GM19240 (cell line): ENCODE results near the gene GGT5.
"Not testable (repeated sequence)": the region's sequence is repeated elsewhere in the genome, so short reads cannot be mapped to it uniquely, and the experiment has no call there.

ENCODE experiments used
- DNase-seq: peaks from one replicate; pipeline ENCODE4 v3.0.0; 2011; ENCODE audit warnings: low spot score; ENCODE audit not compliant: insufficient read length

GGT5 gene

DNA sequence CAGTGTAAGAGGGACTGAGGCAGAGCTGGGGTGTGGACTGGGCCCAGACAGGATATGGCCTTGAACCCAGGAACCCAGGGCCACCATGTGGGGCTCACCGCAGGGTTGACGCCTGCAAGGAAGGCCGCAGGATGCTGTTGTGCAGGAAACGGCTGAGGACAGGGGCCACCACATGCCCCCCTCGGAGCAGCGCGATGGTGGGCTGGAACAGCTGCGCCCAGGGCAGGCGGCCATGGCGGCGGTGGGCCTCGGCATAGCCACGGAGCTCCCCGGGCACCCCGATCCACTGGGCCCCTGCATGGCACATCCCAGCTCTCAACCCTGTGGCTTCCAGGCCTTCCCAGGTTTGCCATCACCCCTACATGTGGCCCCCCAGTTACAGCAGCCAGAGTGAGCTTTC, 12.2 kb downstream of the GGT5 start:
- DNase-seq = no peak

GRCh38 chr22:24232124-24232523, 12.8 kb downstream of the GGT5 start:
- no peak for DNase-seq

DNA sequence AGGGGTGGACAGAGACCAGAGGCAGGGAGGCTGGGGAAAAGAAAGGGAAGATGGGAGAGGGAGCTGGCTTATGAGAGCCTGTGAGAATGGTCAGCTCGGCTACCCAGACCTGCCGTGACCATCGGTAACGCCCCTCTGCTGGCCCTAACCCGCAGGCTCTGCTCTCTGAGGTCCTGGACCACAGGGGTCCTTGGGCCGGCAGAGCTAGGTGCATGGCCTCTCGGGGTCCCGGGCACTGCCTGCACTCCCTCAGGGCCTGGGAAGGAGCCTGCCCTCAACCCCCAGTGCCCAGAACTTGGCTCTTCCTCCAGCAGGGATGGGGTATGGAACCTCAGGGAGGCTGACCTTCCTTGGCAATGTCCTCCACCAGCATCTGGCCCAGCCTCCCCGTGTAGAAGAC, 13.2 kb downstream of the GGT5 start:
- DNase-seq = no peak

- DNase-seq = peak; percentile 47
Measured at GRCh38 chr22:24230911-24231656, 13.8 kb downstream of the GGT5 start.

- DNase-seq = no peak
Measured at GRCh38 chr22:24225951-24226350, 18.9 kb downstream of the GGT5 start.

- DNase-seq = no peak
Measured at GRCh38 chr22:24225044-24225601, 19.8 kb downstream of the GGT5 start.

- no peak for DNase-seq
Measured at GRCh38 chr22:24224468-24224867, 20.4 kb downstream of the GGT5 start.

GRCh38 chr22:24219750-24220149, 25.1 kb downstream of the GGT5 start:
- DNase-seq = no peak

GRCh38 chr22:24217384-24217783, 27.5 kb downstream of the GGT5 start:
- DNase-seq = no peak

DNA sequence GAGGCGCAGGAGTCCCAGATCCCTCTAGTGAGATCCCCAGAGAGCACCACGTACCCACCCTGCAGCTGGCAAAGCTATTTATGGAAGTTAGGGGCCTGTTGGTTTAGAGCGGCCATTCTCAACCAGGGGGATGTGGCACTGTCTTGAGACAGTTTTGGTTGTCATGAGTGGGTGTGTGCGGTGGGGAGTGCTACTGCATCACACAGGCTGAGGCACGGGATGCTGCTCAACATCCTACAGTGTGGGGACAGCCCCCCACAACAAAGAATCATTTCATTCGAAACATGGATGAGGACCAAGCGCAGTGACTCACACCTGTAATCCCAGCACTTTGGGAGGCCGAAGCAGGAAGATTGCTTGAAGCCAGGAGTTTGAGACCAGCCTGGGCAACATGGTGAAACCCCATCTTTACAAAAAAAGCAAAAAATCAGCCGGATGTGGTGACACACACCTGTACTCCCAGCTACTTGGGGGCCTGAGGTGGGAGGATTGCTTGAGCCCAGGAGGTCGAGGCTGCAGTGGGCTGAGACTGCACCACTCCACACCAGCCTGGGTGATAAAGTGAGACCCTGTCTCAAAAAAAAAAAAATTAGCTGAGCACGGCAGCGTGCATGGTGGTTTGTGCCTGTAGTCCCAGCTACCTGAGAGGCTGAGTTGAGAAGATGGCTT, 28.2 kb downstream of the GGT5 start:
- DNase-seq = no peak

DNA sequence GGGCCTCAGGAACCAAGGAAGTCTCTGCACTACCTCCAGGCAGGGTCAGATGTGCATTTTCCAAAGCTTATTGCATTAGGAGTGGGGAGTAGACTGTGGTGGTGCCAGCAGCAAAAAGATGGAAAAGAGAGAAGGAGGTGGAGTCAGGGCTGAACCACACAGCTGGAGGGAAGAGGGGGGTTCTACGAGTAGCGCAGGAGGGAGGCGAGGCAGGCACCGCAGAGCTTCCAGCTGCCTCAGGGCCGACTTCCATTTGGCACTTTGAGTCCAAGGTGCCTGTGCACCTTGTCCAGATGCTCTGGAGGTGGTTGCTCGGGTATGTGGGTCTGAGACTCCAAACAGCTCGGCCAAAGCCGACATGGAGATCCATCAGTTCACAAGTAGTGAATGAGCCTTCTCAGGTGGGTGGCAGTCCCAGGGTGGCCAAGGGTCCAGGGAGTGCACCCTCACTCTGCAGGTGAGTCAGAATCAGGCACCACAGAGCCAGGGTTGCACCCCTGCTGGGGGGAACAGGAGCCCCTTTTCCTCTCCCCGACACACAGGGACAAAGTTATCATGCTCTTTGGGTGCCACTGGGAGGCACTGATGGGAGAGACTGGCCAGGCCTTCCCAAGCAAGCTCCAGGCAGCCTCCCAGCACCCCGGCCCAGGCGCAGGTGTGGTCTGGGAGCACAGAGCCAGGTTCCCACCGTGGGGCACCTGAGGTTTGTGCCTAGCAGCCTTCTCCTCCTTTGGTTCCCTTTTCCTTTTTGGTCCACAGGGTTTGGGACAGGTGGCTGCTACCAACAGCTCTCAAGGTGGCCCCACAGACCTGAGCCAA, 30.2 kb downstream of the GGT5 start:
- DNase-seq = no peak

- DNase-seq = not testable (repeated sequence)
Measured at GRCh38 chr22:24213111-24213510, 31.8 kb downstream of the GGT5 start.

DNA sequence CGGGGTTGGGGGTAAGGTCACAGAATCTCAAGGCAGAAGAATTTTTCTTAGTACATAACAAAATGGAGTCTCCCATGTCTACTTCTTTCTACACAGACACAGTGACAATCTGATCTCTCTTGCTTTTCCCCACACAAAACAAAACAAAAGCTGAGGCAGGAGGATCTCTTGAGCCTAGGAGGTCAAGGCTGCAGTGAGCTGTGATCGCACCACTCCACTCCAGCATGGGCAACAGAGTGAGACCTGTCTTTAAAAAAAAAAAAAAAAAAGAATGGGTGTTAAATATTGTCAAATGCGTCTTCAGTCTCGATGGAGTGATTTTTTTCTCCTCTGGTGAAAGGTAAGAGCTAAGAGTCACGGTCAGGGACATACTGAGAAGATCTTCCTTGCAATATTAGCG, 33.2 kb downstream of the GGT5 start:
- DNase-seq = not testable (repeated sequence)

- not testable (repeated sequence) for DNase-seq
Measured at GRCh38 chr22:24210409-24210808, 34.5 kb downstream of the GGT5 start.

DNA sequence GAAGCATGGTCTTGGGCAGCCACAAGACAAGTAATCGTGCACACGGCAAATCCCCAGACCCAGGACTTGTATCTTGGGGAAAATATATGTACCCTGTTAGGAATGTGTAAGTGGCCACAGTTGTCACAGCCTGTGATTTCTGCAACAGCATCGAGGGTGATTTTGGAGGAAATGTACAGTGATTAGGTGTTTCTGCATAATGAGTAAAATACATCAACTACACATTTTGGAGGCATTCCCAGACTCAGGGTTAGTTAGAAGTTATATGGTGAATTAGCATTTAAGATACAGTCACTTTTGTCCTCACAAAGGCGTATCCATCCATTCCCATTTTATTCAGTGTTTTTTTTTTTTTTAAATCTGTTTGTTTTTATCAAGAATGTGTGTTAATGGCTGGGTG, 35.2 kb downstream of the GGT5 start:
- DNase-seq = no peak

- DNase-seq = no peak
Measured at GRCh38 chr22:24209016-24209415, 35.9 kb downstream of the GGT5 start.

- DNase-seq = no peak
Measured at GRCh38 chr22:24208012-24208749, 36.7 kb downstream of the GGT5 start.

DNA sequence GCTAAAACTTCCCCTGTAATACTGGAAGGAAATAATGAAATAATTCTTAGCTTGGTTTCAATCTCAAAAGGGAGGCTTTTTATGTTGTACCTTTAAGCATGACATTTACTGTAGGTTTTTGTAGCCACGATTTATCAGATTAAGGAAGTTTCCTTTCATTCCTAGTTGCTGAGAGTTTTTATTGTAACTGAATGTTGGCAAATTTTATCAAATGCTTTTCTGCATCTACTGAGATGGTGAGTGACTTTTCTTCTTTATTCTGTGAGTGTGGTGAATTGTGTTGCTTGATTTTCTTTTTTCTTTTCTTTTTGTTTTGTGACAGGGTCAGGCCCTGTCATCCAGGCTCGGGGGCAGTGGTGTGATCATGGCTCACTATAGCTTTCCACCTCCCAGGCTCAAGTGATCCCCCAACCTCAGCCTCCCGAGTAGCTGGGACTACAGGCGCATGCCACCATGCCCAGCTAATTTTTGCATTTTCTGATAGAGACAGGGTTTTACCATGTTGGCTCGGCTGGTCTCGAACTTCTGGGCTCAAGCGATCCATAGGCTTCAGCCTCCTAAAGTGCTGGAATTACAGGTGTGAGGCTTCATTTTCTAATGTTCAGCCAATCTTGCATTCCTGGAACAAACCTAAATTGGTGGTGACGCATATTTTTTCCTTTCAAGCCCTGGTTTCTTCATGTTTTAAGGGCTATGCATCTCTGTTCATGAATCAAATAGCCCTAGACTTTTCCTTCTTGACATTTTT, 37.4 kb downstream of the GGT5 start:
- DNase-seq = no peak

DNA sequence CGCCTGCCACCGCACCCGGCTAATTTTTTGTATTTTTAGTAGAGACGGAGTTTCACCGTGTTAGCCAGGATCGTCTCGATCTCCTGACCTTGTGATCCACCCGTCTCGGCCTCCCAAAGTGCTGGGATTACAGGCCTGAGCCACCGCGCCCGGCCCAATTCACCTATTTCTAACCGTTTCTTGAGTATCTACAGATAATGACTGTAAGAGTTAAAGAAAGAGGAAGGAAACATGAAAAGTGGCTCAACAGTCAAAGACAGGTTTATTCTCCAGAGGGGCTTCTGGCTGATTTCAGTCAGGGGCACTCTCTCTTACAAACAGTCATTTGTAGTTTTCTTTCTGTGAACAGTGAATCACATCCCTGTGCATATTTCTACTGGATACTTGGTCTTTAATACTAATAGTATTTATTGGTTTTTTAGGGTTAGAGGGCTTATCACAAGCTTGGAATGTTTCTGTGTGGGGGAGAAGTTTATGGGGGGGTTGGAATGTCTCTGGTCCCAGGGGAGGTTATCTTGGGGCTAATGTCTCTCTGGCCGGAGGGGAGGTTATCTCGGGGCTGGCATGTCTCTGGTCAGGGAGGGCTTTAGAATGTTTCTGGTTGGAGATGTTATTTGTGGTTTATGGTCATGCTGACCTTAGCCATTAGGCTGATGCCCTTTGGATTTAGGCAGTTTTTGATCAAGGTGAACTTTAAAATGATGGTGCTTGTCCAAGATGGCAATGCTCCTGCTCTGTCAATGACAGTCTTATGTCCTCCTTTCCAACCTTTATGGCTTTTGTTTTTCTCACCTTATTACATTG, 38.2 kb downstream of the GGT5 start:
- DNase-seq = not testable (repeated sequence)
